ENCODE results near the gene ZNF282. TPM values are rescaled to one million over a fixed set of nuclear protein-coding genes. Genes with fewer than 3 reads are reported as not detected.

Gene ZNF282
- total RNA-seq, 1 experiment from 2014 or later = 44.0 TPM

GRCh38 chr7:149194799-149195179 lies 557 bp upstream of the ZNF282 start:
- POLR2A ChIA-PET = interaction anchor here (0.6 to 2.0 kb wide), 4 partner anchors 10 to 577 kb away, joined by 3 to 13 read pairs (median 4); partner anchors contain the start of gene ZNF783
- no peak for DNase-seq
- BruUV-seq (replicated peaks) = no TSS peak
- H3K9me3 Mint-ChIP-seq (ENCODE audit: unreplicated experiment) = no peaks in the 10 kb centered on the region
- peak overlapping the region; percentile 29 for H3K27ac Mint-ChIP-seq (ENCODE audit: unreplicated experiment)
- H3K36me3 ChIP-seq (ENCODE audit: control insufficient read depth, insufficient read depth, low read length) = peaks cover 3% of the 10 kb centered on the region
- no peaks in the 10 kb centered on the region for H3K27me3 Mint-ChIP-seq (ENCODE audit: insufficient read depth, unreplicated experiment)
- CTCF ChIA-PET = interaction anchor here (0.6 to 2.0 kb wide), 10 partner anchors 9 to 189 kb away, joined by 3 to 20 read pairs (median 4); partner anchors contain the start of genes ZNF398 and ZNF783
- no peaks in the 10 kb centered on the region for H3K27me3 ChIP-seq (replicated peaks; ENCODE audit: control insufficient read depth, insufficient read depth, low read length)
- peaks cover 17% of the 10 kb centered on the region for H3K36me3 Mint-ChIP-seq (ENCODE audit: insufficient read depth, unreplicated experiment)
- TF ChIP-seq, protein P1, sequence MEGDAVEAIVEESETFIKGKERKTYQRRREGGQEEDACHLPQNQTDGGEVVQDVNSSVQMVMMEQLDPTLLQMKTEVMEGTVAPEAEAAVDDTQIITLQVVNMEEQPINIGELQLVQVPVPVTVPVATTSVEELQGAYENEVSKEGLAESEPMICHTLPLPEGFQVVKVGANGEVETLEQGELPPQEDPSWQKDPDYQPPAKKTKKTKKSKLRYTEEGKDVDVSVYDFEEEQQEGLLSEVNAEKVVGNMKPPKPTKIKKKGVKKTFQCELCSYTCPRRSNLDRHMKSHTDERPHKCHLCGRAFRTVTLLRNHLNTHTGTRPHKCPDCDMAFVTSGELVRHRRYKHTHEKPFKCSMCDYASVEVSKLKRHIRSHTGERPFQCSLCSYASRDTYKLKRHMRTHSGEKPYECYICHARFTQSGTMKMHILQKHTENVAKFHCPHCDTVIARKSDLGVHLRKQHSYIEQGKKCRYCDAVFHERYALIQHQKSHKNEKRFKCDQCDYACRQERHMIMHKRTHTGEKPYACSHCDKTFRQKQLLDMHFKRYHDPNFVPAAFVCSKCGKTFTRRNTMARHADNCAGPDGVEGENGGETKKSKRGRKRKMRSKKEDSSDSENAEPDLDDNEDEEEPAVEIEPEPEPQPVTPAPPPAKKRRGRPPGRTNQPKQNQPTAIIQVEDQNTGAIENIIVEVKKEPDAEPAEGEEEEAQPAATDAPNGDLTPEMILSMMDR (IDR thresholded peaks at IDR 0.05; ENCODE audit: insufficient read depth in 1 of 2, low read depth in 1 of 2, low read length in 1 of 2, severe bottlenecking in 1 of 2, unreplicated experiment in 1 of 2) = no peak
- H3K4me1 Mint-ChIP-seq (ENCODE audit: low read depth, unreplicated experiment) = no peaks in the 10 kb centered on the region
- peak overlapping the region; percentile 85 for H3K4me3 Mint-ChIP-seq (ENCODE audit: unreplicated experiment)
- peak overlapping the region; percentile 94 for H3K4me3 ChIP-seq (ENCODE audit: low read depth, low read length)
- intact Hi-C loops (cut with micrococcal nuclease; ENCODE audit: unreplicated experiment) = loop anchor here (2.0 kb wide), 2 partner anchors 34 to 48 kb away; partner anchors contain the start of gene ZNF398
- H3K9me3 ChIP-seq = no peaks in the 10 kb centered on the region
- H3K4me1 ChIP-seq = no peaks in the 10 kb centered on the region; the same call in 1 of the 2 replicates

DNA sequence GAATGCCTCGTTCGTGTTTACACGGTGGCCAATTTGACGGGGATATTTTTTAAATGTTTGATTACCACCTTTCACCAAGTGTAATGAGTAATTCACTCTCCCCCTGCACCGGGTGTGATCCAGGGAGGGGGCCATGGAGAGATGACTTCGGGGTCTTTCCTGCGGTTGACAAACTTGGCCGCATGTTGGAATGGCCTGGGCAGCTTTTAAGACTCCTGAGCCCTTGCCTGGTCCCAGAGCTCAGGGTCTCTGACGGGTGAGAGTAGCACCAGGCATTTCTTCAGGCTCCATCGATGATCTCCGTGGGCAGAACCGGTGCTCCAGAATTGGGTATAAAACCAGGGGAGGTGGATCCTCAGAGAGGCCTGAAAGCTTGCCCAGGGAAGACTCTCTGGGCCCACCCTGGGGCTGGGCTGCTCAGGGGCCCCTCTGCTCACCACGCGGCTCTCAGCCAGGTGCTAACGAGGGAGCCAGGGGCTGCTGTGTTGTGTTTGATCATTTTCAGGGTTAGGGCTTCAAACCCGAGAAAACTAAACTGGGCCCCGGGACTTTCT lies 882 bp downstream of the ZNF282 start:
- BruUV-seq (replicated peaks) = no TSS peak
- intact Hi-C loops (cut with micrococcal nuclease; ENCODE audit: unreplicated experiment) = no loop called here
- no peaks in the 10 kb centered on the region for H3K9me3 Mint-ChIP-seq (ENCODE audit: unreplicated experiment)
- no peaks in the 10 kb centered on the region; the same call in 1 of the 2 replicates for H3K4me1 ChIP-seq
- TF ChIP-seq, protein P1 (IDR thresholded peaks at IDR 0.05; ENCODE audit: insufficient read depth in 1 of 2, low read depth in 1 of 2, low read length in 1 of 2, severe bottlenecking in 1 of 2, unreplicated experiment in 1 of 2) = no peak
- peak overlapping the region; percentile 87 for H3K27ac Mint-ChIP-seq (ENCODE audit: unreplicated experiment)
- DNase-seq = no peak
- H3K36me3 ChIP-seq (ENCODE audit: control insufficient read depth, insufficient read depth, low read length) = peaks cover 6% of the 10 kb centered on the region
- H3K4me1 Mint-ChIP-seq (ENCODE audit: low read depth, unreplicated experiment) = no peaks in the 10 kb centered on the region
- POLR2A ChIA-PET = interaction anchor here (1.4 to 2.0 kb wide), 2 partner anchors 9 to 66 kb away, joined by 6 to 13 read pairs; partner anchors contain the start of gene ZNF783
- no peaks in the 10 kb centered on the region for H3K9me3 ChIP-seq
- no peaks in the 10 kb centered on the region for H3K27me3 ChIP-seq (replicated peaks; ENCODE audit: control insufficient read depth, insufficient read depth, low read length)
- peaks cover 32% of the 10 kb centered on the region for H3K36me3 Mint-ChIP-seq (ENCODE audit: insufficient read depth, unreplicated experiment)
- H3K4me3 ChIP-seq (ENCODE audit: low read depth, low read length) = peak overlapping the region; percentile 94
- CTCF ChIA-PET = interaction anchor here (1.3 to 2.0 kb wide), 6 partner anchors 47 to 191 kb away, joined by 3 to 20 read pairs (median 8); partner anchors contain the start of genes ZNF398 and ZNF783
- peak overlapping the region; percentile 85 for H3K4me3 Mint-ChIP-seq (ENCODE audit: unreplicated experiment)
- H3K27me3 Mint-ChIP-seq (ENCODE audit: insufficient read depth, unreplicated experiment) = no peaks in the 10 kb centered on the region

DNA sequence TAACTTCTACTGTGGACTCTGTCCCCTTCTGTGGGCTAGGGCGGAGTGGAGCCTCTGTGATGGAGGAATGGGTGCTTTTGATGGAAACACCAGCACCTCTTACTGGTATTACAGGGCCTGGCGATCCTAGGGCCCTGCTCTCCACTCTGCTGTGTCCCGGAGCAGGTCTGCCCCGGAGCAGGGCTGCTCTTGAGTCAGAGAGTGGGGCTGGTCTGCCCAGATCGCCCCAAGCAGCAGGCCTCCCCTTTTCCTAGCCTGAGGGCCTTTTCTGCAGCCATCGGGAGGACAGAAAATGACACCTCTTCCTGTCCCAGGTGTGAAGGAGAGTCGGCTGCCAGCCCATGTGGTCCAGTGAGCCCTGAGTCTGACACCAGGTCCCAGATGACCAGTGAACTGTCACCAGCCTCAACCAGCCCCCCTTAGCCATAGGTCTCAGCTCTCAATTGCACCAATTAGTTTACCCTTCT lies 1.4 kb downstream of the ZNF282 start:
- TSS peak; percentile 22 for BruUV-seq (replicated peaks)
- intact Hi-C loops (cut with micrococcal nuclease; ENCODE audit: unreplicated experiment) = no loop called here
- no peaks in the 10 kb centered on the region for H3K9me3 Mint-ChIP-seq (ENCODE audit: unreplicated experiment)
- peaks cover 6% of the 10 kb centered on the region for H3K36me3 ChIP-seq (ENCODE audit: control insufficient read depth, insufficient read depth, low read length)
- TF ChIP-seq, protein P1 (IDR thresholded peaks at IDR 0.05; ENCODE audit: insufficient read depth in 1 of 2, low read depth in 1 of 2, low read length in 1 of 2, severe bottlenecking in 1 of 2, unreplicated experiment in 1 of 2) = no peak
- peak overlapping the region; percentile 94 for H3K4me3 ChIP-seq (ENCODE audit: low read depth, low read length)
- H3K36me3 Mint-ChIP-seq (ENCODE audit: insufficient read depth, unreplicated experiment) = peaks cover 37% of the 10 kb centered on the region
- H3K27ac Mint-ChIP-seq (ENCODE audit: unreplicated experiment) = peak overlapping the region; percentile 87
- no peaks in the 10 kb centered on the region for H3K27me3 Mint-ChIP-seq (ENCODE audit: insufficient read depth, unreplicated experiment)
- peak; percentile 23 to 49 for DNase-seq
- POLR2A ChIA-PET = no interaction called here
- no peaks in the 10 kb centered on the region for H3K9me3 ChIP-seq
- no peaks in the 10 kb centered on the region for H3K27me3 ChIP-seq (replicated peaks; ENCODE audit: control insufficient read depth, insufficient read depth, low read length)
- no peaks in the 10 kb centered on the region; the same call in 1 of the 2 replicates for H3K4me1 ChIP-seq
- H3K4me1 Mint-ChIP-seq (ENCODE audit: low read depth, unreplicated experiment) = no peaks in the 10 kb centered on the region
- peak overlapping the region; percentile 85 for H3K4me3 Mint-ChIP-seq (ENCODE audit: unreplicated experiment)
- CTCF ChIA-PET = interaction anchor here (2.0 kb wide), 1 partner anchor 50 kb away, joined by 20 read pairs; the partner anchor contains the start of gene ZNF398

Measured in Caco-2 (cell line).